GM12873 (cell line): ENCODE measurements around the gene ANKFN1.

Experiments used
- CTCF ChIP-seq: IDR thresholded peaks from 2 replicates; pipeline ENCODE4 v1.5.1; 2012; ENCODE audit warnings: low read depth, mild to moderate bottlenecking, moderate library complexity, low read length, control low read depth; ENCODE audit not compliant: insufficient read depth; ENCODE audit errors: missing control alignments

The ANKFN1 gene

GRCh38 chr17:56510554-56511342 lies 357.5 kb downstream of the ANKFN1 start:
- no peak for TF ChIP-seq CTCF

GRCh38 chr17:56514264-56514663 lies 361.0 kb downstream of the ANKFN1 start:
- TF ChIP-seq CTCF, result no peak

GRCh38 chr17:56514899-56515298 lies 361.6 kb downstream of the ANKFN1 start:
- no peak for TF ChIP-seq CTCF

- no peak for TF ChIP-seq CTCF
Measured at GRCh38 chr17:56521414-56522141, 368.3 kb downstream of the ANKFN1 start.

- no peak for TF ChIP-seq CTCF
Measured at GRCh38 chr17:56523042-56523441, 369.8 kb downstream of the ANKFN1 start.

GRCh38 chr17:56528696-56529095 lies 375.4 kb downstream of the ANKFN1 start:
- TF ChIP-seq CTCF, result no peak

- no peak for TF ChIP-seq CTCF
Measured at GRCh38 chr17:56532926-56533325, 379.7 kb downstream of the ANKFN1 start.
